ENCODE results near the gene TNFRSF17.

DNA sequence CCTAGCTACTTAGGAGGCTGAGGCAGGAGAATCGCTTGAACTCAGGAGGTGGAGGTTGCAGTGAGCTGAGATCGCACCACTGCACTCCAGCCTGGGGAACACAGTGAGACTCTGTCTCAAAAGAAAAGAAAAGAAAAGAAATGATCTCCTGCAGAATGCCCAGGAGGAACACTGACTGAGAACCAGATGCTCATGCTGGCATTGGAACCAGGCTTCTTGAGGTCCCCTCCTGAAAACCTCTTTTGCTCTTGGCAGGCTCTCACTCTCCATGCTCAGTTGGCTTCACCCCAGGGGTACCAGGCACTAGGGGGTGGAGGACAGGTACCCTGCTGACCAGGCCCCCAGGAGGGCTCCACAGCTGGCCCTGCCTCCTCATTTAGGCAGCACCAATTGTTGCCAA lies 8.5 kb upstream of the TNFRSF17 start:
- TF ChIP-seq POLR2AphosphoS5 (IDR thresholded peaks at IDR 0.05): no peak
- TF ChIP-seq, protein P1, sequence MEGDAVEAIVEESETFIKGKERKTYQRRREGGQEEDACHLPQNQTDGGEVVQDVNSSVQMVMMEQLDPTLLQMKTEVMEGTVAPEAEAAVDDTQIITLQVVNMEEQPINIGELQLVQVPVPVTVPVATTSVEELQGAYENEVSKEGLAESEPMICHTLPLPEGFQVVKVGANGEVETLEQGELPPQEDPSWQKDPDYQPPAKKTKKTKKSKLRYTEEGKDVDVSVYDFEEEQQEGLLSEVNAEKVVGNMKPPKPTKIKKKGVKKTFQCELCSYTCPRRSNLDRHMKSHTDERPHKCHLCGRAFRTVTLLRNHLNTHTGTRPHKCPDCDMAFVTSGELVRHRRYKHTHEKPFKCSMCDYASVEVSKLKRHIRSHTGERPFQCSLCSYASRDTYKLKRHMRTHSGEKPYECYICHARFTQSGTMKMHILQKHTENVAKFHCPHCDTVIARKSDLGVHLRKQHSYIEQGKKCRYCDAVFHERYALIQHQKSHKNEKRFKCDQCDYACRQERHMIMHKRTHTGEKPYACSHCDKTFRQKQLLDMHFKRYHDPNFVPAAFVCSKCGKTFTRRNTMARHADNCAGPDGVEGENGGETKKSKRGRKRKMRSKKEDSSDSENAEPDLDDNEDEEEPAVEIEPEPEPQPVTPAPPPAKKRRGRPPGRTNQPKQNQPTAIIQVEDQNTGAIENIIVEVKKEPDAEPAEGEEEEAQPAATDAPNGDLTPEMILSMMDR (IDR thresholded peaks at IDR 0.05): no peak
